Heart left ventricle (tissue), 16 donors: ENCODE measurements around the gene DSCAM. TPM values are rescaled to one million over a fixed set of nuclear protein-coding genes. Genes with fewer than 3 reads are reported as not detected.

Experiments used
- ATAC-seq, 4 donors: fragments of 200-7000 bp; cut with Tn5 transposase; one replicate each; pipeline ENCODE4 v1.9.1; 2020 to 2022; ENCODE audit warnings: moderate library complexity in 4 of 4, mild to moderate bottlenecking in 3 of 4, moderate number of reproducible peaks in 1 of 4
- DNase-seq, 5 donors: peaks; one replicate each; pipeline ENCODE4 v3.0.0-alpha.2; 2020
- H3K27ac ChIP-seq, 12 donors: fragments of 200-600 bp; sonication (generic) in 4 of 12; one replicate each; pipeline versions ENCODE4 v1.5.0 to v1.8.0; 2016 to 2022; ENCODE audit warnings: mild to moderate bottlenecking in 2 of 12
- H3K27me3 ChIP-seq, 9 donors: fragments of 200-600 bp; sonication (generic) in 2 of 9; one replicate each; pipeline versions ENCODE4 v1.5.1 to v1.8.0; 2016 to 2022; ENCODE audit warnings: mild to moderate bottlenecking in 3 of 9
- H3K36me3 ChIP-seq, 9 donors: fragments of 200-600 bp; sonication (generic) in 2 of 9; one replicate each; pipeline versions ENCODE4 v1.5.0 to v1.8.0; 2018 to 2022; ENCODE audit warnings: mild to moderate bottlenecking in 2 of 9
- H3K4me1 ChIP-seq, 12 donors: fragments of 200-600 bp; sonication (generic) in 4 of 12; one replicate each; pipeline versions ENCODE4 v1.5.0 to v1.8.0; 2016 to 2022; ENCODE audit warnings: mild to moderate bottlenecking in 3 of 12
- H3K4me3 ChIP-seq, 12 donors: fragments of 200-600 bp; sonication (generic) in 4 of 12; one replicate each; pipeline versions ENCODE4 v1.5.0 to v1.8.0; 2017 to 2022; ENCODE audit warnings: mild to moderate bottlenecking in 9 of 12, moderate library complexity in 4 of 12
- H3K9me3 ChIP-seq, 12 donors: fragments of 200-600 bp; sonication (generic) in 4 of 12; one replicate each; pipeline versions ENCODE4 v1.5.0 to v1.8.0; 2016 to 2022; ENCODE audit warnings: mild to moderate bottlenecking in 1 of 12
- CTCF ChIP-seq, 12 donors: fragments of 200-600 bp; sonication (generic) in 4 of 12; IDR thresholded peaks; one replicate each; pipeline versions ENCODE4 v1.5.0 to v1.8.0; 2018 to 2022; ENCODE audit warnings: antibody characterized with exemption in 12 of 12, mild to moderate bottlenecking in 5 of 12
- POLR2A ChIP-seq, 2 donors: fragments of 450-650 bp; IDR thresholded peaks; one replicate each; pipeline ENCODE4 v1.6.1; 2017; ENCODE audit warnings: antibody characterized with exemption in 2 of 2, mild to moderate bottlenecking in 2 of 2, moderate library complexity in 2 of 2
- WGBS, 4 donors: extraction: QIAGEN DNeasy Blood & Tissue Kit in 2 of 4; methylation state at CpG; one replicate each; pipeline versions ENCODE4 v1.1.5 to v1.1.7; 2013 to 2018; 5-methylcytosine and 5-hydroxymethylcytosine counted together
- intact Hi-C, 10 donors: fragments of 100-400 bp; cut with DNase I; formaldehyde crosslinking; loops; one replicate each; pipeline versions ENCODE4 v1.11.1 to v1.14.2; 2022
- polyA plus RNA-seq, 2 donors: library from polyadenylated mRNA; stranded (reverse); fragments of 200-250 nt; gene quantifications; one replicate each; pipeline ENCODE4 v1.2.3, GENCODE V29; 2013
- total RNA-seq, 9 donors: library from RNA; depleted of rRNA in 2 of 9; stranded (reverse); fragments of >200 nt in 2 of 9; fragmentation: NEBNext Ultra II Directional in 3 of 9; extraction: Animal tissue kit (Norgen Biotek cat#: 25700) in 3 of 9; gene quantifications; one replicate each; pipeline versions ENCODE4 v1.1.0 to v1.2.4, GENCODE V29; 2016 to 2023
- donor health status: ischemic (EF 13 %, LVEDD 7.1; RV severe dilation, severe dysfunction).
- donor health status: healthy with polysubstance abuse.
- donor health status: DM: no; HTN: yes; CAD: no.
- donor health status: DM: no; HTN: no; CAD: no.
- donor health status: ischemic (EF 25% LVEDD 6.9; RV normal size, moderate dysfunction).
- donor health status: ischemic (EF 25% LVEDD 5.7; RV mildly dilated, moderate dysfunction).
- donor health status: healthy.
- donor health status: DM: yes; HTN: yes; CAD: no.
- donor health status: ischemic (EF 35%, LVEDD 5.7; RV mildly dilated, moderate dysfunction).
- donor health status: nonischemic (EF 11% LVEDD 7.7; RV severe dilation, severe dysfunction).
- donor health status: DM: yes; HTN: yes; CAD: no.
- donor health status: PGD.
- donor health status: ischemic (EF 29% LVEDD 5.4; RV normal size, mild dysfunction).
- donor health status: nonischemic (EF 23%, LVEDD 6.1; RV moderate dilation, normal function).

The DSCAM gene
- total and polyA plus RNA-seq, 11 donors: 0.03 TPM; not detected in 10

DNA sequence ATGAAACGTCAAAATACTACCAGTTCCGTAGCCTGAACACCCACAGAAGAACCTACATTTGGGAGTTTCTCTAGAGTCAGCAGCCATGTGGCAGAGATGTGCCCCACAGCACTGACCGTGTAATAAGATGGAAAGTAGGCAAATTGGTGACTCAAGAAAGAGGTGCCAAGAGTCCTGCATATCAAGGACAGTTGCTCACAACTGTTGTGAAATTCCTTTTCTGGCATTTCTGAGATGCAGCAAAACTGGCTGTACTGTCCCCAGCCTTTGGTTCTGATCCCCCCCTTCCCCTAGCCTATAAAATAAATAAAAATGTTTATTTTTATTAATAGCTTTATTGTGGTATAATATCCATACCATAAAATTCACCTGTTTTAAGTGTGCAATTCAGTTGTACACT is 655.8 kb downstream of the DSCAM start:
- WGBS, 4 donors: 64 to 83% (median 78%) methylated on average over 3 of the region's 3 CpGs

DNA sequence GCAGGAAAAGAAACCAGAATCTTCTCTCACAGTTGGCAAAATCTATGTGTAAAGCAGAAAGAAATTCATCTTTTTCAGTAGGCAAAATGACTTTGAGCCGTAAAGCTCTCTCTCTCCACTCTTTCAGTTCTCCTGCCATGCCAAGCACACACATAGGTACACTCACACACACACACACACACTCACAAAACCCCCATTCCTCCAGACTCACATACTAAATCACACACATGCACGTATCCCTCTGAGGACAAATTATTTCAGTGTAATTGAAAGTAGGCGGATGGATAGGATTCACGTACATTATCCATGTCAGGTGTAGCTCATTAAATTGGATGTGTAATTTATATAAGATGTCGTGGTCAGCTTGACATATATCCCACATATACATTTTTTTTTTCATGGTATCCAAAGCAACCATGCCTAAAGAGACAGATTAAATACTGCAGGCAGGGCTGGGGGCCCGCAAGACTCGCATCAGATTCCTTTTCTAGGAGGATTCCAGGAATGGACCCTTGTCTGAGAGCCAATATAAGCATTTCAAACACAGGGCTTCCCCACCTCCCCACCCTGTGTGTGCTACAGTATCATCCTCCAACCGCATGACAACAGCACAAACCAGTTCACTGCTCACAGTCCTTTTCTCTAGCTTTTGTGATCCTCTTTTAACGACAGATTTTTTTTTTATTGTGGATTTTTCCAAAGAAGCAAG is 658.9 kb downstream of the DSCAM start:
- no peak for DNase-seq
- WGBS, 4 donors: 80 to 83% (median 82%) methylated on average over 9 of the region's 9 CpGs

More for the DNA sequence above, 655.8 kb downstream of the DSCAM start:
- Histone ChIP-seq H3K4me3 (no peak overlapping the region), H3K36me3 (no peaks in the 10 kb centered on the region), H3K27ac (no peak overlapping the region), H3K27me3 (no peaks in the 10 kb centered on the region), H3K4me1 (peaks cover 0 to 5% (median 0%) of the 10 kb centered on the region in 12 donors), H3K9me3 (no peaks in the 10 kb centered on the region)
- no peak for TF ChIP-seq POLR2A (IDR thresholded peaks at IDR 0.05)
- no peak for TF ChIP-seq CTCF (IDR thresholded peaks at IDR 0.05)
- DNase-seq: no peak
- intact Hi-C loops: no loop called here
- ATAC-seq: no peak

GRCh38 chr21:40187244-40187643 is 659.7 kb downstream of the DSCAM start:
- WGBS, 4 donors: 68 to 79% (median 70%) methylated on average over 6 of the region's 6 CpGs
- peaks cover 0 to 6% (median 0%) of the 10 kb centered on the region in 12 donors for H3K4me1 ChIP-seq
- no peaks in the 10 kb centered on the region for H3K27me3 ChIP-seq
- intact Hi-C loops: no loop called here
- TF ChIP-seq CTCF (IDR thresholded peaks at IDR 0.05) (no peak), POLR2A (IDR thresholded peaks at IDR 0.05) (no peak)
- ATAC-seq (no peak), DNase-seq (no peak)
- no peaks in the 10 kb centered on the region for H3K36me3 ChIP-seq
- H3K27ac ChIP-seq: no peak overlapping the region
- no peak overlapping the region for H3K4me3 ChIP-seq
- no peaks in the 10 kb centered on the region for H3K9me3 ChIP-seq

More for the DNA sequence above, 658.9 kb downstream of the DSCAM start:
- Histone ChIP-seq H3K27ac (no peak overlapping the region), H3K27me3 (no peaks in the 10 kb centered on the region), H3K4me3 (no peak overlapping the region), H3K4me1 (peaks cover 0 to 6% (median 0%) of the 10 kb centered on the region in 12 donors), H3K9me3 (no peaks in the 10 kb centered on the region), H3K36me3 (no peaks in the 10 kb centered on the region)
- no peak for ATAC-seq
- intact Hi-C loops: no loop called here
- TF ChIP-seq POLR2A (IDR thresholded peaks at IDR 0.05): no peak
- TF ChIP-seq CTCF (IDR thresholded peaks at IDR 0.05): no peak

GRCh38 chr21:40186045-40186444 is 660.9 kb downstream of the DSCAM start:
- no peaks in the 10 kb centered on the region for H3K36me3 ChIP-seq
- H3K4me3 ChIP-seq: no peak overlapping the region
- H3K27ac ChIP-seq: no peak overlapping the region
- no peaks in the 10 kb centered on the region for H3K27me3 ChIP-seq
- no peak for DNase-seq
- peaks cover 0 to 6% (median 0%) of the 10 kb centered on the region in 12 donors for H3K4me1 ChIP-seq
- peak in 1 of 4 donors; percentile 13 for ATAC-seq
- no peak for TF ChIP-seq CTCF (IDR thresholded peaks at IDR 0.05)
- TF ChIP-seq POLR2A (IDR thresholded peaks at IDR 0.05): no peak
- WGBS, 4 donors: 7 to 15% (median 8%) methylated on average over 6 of the region's 6 CpGs
- no peaks in the 10 kb centered on the region for H3K9me3 ChIP-seq
- intact Hi-C loops: no loop called here
